NCI-H128 (cell line): Measurements from ENCODE around the gene COA1.
"Not testable (repeated sequence)": the region's sequence is repeated elsewhere in the genome, so short reads cannot be mapped to it uniquely, and the experiment has no call there.

ENCODE experiments used
- DNase-seq: peaks from one replicate; lab custom pipeline; 2025; ENCODE audit not compliant: unreplicated experiment; lab: John Stamatoyannopoulos, UW

Gene COA1, protein sequence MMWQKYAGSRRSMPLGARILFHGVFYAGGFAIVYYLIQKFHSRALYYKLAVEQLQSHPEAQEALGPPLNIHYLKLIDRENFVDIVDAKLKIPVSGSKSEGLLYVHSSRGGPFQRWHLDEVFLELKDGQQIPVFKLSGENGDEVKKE

DNA sequence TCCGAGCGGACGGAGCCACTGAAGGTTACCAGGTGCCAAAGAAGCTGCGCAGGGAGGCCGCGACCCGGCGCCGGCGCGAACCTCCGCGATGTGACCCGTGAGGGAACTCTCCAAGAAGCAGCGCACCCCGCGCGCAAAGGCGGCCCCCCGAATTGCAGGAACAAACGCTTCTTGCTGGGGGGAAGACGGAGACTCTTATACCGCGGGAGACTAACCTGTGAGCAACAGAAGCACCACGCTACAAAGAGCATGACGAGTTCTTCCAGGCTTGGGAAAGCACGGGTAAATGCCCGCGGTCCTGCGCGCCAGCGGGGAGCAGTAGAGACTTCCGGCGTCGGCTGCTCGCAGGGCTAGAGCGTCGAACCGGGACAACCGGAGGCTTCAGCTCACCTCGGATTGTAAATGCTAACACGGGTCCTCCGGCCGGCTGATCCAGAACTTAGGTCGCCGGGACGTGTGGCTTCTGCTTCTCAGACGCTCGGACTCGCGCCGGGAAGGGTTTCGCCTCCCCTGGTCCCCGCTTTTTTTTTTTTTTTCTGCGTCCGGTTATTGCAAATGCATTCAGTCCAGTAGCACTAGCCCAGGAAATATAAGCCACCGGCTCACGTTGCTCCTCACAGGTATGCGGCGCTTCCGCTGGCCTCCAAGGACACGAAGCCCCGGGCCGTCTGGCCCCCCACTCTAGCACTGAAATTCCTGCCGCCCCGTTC is at the start of gene COA1:
Gene COA1, minus strand, starts transcription at position 310 of the 710 bp plus-strand sequence. CDS start 80,909 bp downstream, outside the sequence.
- DNase-seq = peak; percentile 74

DNA sequence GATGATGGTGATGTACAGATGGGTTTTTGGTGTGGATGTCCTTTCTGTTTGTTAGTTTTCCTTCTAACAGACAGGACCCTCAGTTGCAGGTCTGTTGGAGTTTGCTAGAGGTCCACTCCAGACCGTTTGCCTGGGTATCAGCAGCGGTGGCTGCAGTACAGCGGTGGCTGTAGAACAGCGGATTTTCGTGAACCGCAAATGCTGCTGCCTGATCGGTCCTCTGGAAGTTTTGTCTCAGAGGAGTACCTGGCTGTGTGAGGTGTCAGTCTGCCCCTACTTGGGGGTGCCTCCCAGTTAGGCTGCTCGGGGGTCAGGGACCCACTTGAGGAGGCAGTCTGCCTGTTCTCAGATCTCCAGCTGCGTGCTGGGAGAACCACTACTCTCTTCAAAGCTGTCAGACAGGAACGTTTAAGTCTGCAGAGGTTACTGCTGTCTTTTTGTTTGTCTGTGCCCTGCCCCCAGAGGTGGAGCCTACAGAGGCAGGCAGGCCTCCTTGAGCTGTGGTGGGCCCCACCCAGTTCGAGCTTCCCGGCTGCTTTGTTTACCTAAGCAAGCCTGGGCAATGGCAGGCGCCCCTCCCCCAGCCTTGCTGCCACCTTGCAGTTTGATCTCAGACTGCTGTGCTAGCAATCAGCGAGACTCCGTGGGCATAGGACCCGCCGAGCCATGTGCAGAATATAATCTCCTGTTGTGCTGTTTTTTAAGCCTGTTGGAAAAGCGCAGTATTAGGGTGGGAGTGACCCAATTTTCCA is 49.1 kb upstream of the COA1 start:
- DNase-seq = not testable (repeated sequence)

DNA sequence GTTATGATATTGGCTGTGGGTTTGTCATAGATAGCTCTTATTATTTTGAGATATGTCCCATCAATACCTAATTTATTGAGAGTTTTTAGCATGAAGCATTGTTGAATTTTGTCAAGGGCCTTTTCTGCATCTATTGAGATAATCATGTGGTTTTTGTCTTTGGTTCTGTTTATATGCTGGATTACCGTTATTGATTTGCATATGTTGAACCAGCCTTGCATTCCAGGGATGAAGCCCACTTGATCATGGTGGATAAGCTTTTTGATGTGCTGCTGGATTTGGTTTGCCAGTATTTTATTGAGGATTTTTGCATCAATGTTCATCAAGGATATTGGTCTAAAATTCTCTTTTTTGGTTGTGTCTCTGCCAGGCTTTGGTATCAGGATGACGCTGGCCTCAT is 45.9 kb upstream of the COA1 start:
- not testable (repeated sequence) for DNase-seq

DNA sequence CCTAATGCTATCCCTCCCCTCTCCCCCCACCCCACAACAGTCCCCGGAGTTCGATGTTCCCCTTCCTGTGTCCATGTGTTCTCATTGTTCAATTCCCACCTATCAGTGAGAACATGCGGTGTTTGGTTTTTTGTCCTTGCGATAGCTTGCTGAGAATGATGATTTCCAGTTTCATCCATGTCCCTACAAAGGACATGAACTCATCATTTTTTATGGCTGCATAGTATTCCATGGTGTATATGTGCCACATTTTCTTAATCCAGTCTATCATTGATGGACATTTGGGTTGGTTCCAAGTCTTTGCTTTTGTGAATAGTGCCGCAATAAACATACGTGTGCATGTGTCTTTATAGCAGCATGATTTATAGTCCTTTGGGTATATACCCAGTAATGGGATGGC is 43.9 kb upstream of the COA1 start:
- not testable (repeated sequence) for DNase-seq

DNA sequence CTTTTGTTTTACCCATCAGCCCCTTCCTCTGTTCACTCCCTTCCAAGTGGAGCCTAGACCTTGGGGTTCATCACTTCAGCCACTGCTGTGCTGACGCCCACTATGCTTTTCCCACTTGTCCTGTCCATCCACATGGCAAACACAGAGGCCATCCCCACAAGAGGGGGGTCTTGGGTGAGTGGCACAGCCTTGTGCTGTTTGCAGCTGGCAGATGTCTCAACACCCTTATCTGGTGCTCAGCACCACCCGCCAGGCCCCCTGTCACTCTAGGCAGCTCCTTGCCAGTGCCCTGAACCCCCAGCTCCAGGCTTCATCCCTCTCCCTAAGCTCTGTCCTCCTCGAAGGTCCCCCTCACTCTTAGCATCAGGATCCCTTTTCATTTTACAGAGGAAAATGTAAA is 42.2 kb upstream of the COA1 start:
- DNase-seq = no peak

DNA sequence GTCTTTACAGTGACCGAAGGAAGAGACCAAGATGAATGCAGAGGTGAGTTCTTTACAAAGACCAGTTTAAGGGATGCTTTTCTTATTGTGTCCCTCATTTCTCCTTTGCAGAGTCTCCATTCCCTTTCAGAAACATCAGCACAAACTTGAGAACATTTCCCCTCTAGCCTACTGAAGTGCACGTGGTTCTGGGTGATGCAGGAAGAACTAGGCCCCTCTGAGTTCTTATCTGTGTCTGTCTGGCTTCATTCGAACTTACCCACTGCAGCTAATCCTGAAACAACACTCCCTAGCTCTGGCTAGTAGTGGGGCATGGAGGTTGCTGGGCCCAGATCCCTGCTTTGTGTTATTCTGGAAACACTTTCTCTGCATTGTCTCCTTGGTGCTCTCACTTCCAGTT is 41.8 kb upstream of the COA1 start:
- no peak for DNase-seq

DNA sequence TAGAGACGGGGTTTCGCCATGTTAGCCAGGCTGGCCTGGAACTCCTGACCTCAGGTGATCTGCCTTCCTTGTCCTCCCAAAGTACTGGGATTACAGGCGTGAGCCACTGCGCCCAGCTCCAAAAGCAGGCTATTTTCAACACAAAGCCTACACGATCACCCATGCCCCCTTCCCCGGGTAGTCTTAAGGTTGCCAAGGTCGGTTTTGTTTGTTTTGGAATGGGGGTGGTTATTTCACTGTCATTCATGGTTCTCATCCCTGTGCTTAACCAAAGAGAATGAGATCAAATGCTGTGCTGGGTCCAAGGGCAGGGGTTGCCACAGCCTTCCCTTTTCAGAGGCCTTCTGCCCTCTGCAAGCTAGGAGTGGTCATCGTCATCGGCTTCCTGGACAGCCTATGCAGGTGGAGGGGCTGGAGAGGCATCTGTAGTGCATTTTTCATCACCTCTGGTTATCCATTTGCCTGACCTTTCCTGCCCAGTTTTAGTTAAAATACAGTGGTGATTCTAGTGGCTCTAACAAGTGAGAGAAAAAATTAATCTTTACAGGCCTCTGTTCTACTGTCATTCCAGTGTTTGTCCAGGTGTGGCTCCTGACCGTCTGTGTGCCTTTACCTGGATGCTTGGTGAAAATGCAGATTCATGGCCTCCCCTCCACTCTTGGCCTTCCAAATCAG is 40.6 kb upstream of the COA1 start:
- DNase-seq = no peak

DNA sequence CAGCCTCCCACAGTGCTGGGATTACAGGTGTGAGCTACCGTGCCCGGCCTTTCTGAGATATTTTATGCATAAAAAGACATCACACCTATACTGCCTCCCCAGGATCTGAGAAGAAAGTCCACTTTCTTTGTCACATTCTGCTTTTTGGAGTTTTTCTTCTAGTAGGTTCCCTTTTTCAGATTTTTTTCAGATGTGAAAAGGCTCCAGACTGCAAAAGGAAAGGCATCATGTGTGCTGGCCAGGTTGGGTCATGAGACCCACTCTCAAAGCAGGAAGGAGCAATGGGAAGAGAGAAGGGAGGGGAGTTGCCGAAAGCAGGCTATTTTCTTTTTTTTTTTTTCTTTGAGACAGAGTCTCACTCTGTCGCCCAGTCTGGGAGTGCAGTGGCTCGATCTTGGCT is 40.0 kb upstream of the COA1 start:
- DNase-seq = no peak

DNA sequence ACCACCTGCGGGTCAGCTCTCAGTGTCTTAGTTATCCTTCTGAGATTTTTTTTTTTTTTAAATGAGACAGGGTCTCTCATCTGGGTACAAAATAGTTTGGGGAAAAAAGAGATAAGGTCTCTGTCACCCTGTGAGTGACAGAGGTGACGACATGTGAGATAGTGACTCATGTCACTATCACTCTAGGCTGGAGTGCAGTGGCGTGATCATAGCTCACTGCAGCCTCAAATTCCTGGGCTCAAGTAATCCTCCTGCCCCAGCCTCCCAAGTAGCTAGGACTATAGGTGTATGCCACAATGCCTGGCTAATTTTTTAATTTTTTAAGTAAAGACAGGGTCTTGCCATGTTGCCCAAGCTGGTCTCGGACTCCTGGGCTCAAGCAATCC is 39.6 kb upstream of the COA1 start:
- DNase-seq = no peak

DNA sequence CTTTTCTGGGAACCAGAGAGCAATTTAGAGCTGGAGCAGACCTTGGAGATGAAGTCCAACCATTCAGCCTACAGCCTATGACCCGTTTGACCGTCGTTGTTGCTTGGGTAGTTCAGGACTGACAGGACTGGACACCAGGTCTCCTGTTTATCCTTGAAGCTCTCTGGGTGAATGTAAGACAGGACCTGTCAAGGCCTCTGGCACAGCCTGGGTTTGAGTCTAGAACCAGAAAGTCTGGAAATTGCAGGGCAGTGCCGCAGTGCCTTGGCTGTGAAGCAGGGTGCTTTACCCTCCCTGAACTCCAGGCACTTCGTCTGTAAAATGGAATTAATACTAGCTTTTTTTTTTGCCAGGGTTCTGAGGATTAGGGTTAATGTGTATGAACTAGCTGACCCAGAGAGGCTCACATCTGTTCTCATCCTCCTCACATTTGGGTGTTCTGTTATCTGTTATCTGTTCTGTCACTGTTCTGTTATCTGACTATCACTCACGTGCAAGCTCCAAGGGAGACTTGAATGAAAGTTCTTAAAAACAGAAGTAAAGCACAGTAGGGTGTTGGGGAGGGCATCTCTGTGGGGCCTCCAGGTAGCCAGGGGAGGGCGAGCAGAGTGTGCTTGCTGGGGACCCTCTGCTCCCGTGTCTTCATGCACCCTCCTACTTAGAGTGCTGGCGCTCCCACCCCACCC is 39.0 kb upstream of the COA1 start:
- no peak for DNase-seq

DNA sequence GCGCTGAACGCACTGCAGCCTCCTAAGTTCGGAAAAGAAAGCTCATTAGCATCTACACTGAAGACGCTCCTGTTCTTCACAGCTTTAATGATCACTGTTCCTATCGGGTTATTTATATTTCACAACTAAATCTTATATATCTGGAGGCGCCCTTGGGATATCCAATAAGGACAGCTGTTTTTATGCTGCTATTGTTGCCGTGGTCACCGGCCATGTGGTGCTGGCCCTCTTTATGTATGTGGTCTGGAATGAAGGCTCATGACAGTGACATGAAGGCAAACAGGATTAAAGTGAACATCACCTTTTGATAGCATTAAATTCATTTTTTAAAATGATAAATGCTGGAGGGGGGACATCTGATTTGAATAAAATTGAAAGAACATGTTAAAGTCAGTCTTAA is 38.0 kb upstream of the COA1 start:
- no peak for DNase-seq

DNA sequence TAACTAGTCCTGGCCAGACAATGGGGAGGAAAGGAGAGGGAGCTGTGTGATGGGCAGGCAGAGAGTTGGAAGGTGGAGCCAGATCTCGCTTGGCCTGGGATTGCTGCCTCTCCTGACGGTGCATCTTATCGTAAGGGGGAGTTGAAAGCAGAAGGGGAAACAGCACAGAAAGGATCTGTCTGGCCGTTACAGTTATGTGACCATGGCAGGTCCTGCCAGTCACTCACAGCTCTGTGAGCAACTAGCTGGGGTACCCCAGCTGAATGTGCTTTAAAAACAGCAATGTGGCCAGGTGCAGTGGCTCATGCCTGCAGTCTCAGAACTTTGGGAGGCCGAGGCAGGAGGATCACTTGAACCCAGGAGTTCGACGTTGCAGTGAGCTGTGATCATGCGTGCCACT is 37.2 kb upstream of the COA1 start:
- DNase-seq = no peak

DNA sequence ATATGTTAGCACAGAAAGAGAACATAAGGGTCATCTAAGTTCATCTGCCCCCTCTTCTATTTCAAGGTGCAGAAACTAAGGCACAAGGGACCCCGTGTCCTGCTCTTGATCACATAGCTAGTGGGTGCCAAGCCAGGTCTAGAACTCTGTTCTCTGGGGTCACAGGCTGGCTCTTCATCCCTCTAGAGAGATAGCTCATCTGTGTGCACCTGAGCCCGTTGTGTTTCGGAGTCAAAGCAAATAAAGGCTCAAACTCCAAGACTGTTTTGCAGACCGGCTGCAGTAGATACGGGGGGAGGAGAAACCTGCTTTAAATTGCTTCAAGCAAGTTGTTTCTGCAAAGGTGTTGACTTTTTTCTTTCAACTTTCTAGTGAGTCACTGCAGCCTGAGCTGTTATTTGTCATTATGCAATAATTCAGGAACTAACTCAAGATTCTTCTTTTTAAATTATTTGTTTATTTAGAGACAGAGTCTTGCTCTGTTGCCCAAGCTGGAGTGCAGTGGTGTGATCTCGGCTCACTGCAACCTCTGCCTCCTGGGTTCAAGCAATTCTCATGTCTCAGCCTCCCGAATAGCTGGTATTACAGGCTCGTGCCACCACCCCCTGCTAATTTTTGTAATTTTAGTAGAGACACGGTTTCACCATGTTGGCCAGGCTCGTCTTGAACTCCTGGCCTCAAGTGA is 35.6 kb upstream of the COA1 start:
- no peak for DNase-seq

DNA sequence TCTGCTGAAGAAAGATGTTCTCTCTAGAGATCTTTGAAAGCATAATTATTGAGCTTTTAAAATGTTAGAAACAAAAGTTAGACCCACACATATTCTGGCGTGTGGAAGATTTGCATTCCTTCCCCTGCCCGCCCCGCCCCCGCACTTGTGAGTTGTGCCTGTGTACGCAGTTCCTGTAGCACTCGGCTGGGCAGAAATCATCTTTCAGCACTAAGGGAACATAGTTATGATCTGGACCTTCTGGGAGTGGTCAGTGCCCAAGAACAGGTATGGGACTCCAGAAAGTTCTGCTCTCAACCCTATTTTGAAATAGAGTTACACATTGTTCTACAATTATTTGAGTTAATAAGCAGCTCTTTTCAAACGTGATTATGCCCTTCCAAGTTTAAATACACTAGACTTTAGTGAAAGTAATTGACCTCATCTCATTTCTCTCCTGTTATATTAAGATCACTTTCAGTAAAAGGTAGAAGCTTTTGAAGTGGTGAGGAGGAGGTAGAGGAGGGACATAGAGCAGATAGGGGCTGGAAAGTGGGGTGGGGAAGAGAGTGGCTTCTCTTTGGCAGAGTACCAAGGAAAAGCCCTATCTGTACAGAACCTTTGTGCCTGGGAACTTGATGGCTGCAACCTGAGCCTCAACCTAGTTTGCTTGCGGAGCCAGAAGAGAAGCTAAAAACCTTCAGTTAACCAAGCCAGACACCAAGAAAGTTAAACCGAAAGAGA is 34.9 kb upstream of the COA1 start:
- no peak for DNase-seq

DNA sequence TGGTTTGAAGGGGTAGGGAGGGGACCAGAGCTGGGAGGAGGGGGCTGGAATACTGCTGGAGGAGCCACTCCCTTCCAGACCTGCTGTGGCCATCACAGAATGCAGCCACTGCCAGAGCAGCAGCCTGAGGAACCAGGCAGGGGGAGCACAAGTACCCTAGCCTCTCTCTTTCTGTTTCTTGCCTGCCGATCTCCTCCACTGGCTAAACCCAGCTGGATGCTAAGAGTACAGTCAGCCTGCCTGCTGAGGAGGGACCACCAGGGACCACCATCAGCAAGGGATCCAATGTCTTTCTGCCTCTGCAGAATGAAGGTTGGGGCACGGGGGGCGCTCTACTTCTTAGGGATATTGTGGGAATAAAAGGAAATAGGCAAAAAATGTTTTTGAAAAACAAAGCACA is 33.9 kb upstream of the COA1 start:
- DNase-seq = no peak

DNA sequence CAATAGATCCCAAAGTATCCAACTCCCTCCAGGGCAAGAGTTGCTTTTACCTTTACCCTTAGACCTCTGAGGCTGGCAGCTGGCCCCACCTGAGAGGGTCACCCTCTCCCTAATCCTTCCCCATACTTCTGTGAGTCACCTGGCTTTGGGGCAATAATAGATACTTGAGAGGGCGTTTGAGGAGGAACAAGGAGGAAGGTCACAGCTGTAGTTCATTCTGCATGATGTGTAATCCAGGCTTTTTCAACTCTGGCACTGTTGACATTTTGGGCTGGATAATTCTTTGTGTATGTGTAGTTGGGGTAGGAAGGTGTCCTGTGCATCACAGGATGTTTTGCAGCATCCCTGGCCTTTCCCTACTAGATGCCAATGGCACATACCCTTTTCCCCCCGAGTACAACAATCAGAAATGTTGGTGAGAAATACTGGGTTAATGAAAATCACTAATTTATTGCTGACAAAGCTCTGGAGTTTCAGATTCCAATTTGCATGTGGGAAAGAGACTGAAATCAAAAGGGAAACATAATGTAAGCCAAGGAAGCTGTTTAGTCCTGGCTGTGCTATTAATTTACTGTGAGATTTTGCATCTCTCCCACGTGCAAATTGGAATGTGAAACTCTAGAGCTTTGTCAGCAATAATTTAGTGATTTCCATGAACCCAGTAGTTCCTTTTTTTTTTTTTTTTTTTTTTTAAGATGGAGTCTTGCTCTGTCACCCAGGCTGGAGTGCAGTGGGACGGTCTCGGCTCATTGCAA is 32.8 kb upstream of the COA1 start:
- no peak for DNase-seq

DNA sequence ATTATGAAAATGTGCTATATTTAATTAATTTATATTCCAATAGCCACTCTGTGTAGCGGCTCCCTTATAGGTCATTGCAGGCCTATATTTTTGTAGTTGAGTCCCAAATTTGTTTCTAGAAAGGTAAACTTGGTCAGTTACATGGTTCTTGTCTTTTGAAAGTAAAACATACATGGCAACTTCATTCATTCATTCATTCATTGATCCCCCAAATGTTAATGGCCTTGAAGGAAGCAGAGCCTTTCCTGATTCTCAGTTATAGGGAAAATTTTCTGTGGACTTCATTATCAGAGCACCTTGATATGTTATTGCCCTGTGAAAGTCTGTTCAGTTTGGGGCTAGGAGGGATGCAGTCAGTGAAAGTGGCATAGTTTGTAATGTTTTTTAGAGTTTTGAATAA is 32.1 kb upstream of the COA1 start:
- DNase-seq = no peak

DNA sequence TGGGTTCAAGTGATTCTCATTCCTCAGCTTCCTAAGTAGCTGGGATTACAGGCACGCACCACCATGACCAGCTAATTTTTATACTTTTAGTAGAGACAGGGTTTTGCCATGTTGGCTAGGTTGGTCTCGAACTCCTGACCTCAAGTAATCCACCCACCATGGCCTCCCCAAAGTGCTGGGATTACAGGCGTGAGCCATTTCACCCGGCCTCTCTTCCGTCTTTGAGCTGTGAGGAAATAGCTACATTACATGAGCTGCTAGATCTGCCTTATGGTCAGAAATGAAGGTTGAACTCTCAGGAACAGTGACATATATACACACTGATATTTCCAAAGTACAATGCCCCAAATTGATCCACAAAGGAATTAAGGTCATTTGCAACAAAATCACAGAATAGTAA is 31.5 kb upstream of the COA1 start:
- DNase-seq = no peak
